Left renal cortex interstitium (tissue), 4 donors: ENCODE measurements around the gene SERP2. TPM values are rescaled to one million over a fixed set of nuclear protein-coding genes. Genes with fewer than 3 reads are reported as not detected.

Source experiments
- DNase-seq, 4 donors: peaks; one replicate each; pipeline ENCODE4 v3.0.0-alpha.2; 2013; ENCODE audit warnings: low read depth in 4 of 4, low spot score in 2 of 4, missing footprints in 1 of 4
- polyA plus RNA-seq, 4 donors: library from polyadenylated mRNA; unstranded; fragments of 120-200 nt; gene quantifications; one replicate each; pipeline ENCODE4 v1.2.1, GENCODE V29; 2013; ENCODE audit not compliant: insufficient read length in 4 of 4

SERP2 gene
- polyA plus RNA-seq, 4 donors = 9.6 to 13.3 (median 11.6) TPM

- no peak for DNase-seq
Observed at GRCh38 chr13:44407891-44408290, 34.3 kb downstream of the SERP2 start.

DNA sequence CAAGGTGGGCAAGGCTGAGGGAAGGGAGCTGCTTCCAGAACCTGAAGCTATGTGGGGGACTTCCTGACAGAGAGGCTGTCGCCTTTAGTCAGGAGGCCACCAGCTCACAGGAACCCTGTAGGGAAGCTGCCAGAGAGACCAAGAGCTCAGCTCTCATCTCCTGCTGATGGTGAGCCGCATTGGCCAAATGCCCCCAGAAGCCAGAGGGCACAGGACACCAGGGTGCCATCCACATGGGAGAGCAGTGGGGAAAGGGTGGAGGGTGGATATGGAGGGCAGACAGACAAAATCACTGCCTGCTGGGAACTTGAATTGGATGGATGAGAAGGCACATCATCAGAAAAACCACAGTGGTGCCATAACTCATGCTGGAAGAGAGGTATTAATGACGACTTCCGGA, 36.0 kb downstream of the SERP2 start:
- no peak for DNase-seq

DNA sequence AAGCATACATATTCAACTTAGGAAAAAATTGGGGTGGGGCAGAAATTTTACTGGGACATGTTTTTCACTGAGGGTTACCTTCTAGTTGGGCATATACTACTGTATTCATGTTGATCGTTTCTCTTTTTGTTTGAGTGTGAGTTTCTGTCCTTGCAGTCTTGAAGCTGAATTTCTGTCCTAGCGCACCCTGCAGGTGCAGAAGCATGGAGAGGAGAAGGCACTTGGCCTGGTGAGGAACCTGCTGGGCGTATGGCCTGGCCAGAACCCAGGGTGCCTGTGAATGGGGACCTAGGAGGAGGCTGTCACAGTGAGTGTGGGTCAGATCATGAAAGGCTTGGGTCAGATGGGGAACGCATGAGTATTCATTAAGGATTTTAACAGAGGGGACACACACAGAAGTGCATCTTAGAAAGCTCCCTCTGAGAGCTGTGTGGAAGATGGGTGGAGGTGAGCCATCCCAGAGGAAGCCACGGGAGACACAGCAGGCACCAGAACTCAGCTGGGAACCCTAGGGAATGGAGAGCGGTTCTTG, 36.8 kb downstream of the SERP2 start:
- DNase-seq = no peak

DNA sequence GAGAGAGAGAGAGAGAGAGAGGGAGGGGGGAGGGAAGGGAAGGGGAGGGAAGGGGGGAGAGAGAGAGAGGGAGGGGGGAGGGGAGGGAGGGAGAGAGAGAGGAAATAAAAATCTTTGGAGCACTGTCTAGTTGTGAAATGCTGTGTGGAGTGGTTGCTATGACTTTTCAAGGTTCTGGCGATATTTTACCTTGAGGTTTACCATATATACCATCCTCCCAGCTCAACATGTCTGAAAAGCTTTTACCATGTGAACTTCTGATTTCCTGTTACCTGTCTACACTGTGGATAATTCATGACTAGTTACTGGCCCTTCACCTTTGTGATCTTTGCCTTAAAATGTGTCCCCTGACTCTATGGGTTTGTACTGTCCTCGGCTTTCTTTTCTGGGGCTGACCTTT, 38.2 kb downstream of the SERP2 start:
- DNase-seq = no peak

- no peak for DNase-seq
Observed at GRCh38 chr13:44412346-44412935, 38.8 kb downstream of the SERP2 start.

DNA sequence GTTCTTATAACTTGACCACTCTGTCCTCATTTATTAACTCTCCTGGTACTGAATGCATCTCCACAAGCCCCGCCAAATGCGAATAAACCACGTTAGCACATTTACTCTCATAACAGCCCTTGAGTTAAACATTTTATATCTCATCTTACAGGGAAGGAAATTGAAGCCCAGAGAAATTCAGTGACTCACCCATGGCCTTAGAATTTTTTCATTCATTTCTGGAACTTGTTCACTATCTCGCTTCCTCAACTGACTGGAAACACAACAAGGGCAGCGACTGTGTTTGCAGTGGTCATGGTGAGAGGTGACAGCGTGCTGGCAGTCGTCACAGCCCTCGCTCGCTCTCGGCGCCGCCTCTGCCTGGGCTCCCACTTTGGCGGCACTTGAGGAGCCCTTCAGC, 39.5 kb downstream of the SERP2 start:
- no peak for DNase-seq

DNA sequence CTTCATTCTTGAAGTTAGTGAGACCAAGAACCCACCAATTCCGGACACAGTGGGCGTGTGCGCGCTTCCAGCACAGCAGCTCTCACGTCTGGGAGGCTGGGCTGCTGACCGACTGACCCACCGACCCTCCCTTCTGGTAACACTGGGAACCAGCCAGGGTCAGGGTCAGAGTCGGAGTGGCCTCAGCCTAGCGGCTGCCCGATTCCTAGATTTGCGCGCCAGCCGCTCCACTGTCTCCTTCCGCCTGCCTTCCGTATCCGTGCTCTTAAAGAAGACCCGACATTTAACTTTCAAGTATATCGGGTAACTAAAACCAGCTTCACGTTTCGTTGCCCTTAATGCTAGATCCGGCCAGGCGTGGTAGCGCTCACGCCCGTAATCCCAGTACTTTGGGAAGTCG, 41.1 kb downstream of the SERP2 start:
- no peak for DNase-seq

DNA sequence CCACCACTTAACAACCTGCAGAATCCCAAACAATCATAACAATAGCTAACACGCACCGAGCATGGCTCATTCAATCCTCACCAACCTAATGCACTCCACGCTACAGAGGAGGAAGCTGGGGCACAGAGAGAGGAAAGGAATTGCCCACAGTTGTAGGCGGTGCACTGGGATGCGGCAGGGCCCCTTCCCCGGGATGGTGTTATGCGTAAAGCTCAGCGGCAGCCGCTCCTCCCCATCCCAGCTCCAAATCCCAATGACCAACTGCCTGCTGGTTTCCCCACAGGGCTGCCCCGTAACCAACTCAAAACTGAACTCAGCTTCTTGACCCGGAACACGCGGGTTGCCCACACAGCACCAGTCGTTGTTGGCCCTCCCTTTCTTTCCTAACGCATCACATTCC, 42.2 kb downstream of the SERP2 start:
- no peak for DNase-seq

DNA sequence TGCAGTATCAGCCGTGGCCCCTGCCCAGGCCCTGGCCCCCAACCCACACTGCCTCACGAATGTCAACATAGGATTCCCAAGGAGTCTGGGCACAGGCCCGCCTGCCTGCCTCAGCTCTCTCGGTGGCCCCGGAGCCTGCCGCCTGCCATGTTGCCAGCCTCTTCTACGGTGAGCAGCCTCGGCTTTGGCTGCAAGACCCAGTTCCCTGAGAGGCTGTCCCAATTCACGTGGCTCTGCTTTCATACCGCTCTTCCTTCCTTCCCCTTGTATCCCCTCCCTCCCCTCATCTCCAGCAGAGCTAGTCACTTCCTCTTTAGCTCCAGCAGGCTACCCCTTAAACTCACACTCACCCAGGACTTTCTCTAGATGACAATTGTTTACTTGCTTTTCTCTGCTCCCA, 42.7 kb downstream of the SERP2 start:
- no peak for DNase-seq

DNA sequence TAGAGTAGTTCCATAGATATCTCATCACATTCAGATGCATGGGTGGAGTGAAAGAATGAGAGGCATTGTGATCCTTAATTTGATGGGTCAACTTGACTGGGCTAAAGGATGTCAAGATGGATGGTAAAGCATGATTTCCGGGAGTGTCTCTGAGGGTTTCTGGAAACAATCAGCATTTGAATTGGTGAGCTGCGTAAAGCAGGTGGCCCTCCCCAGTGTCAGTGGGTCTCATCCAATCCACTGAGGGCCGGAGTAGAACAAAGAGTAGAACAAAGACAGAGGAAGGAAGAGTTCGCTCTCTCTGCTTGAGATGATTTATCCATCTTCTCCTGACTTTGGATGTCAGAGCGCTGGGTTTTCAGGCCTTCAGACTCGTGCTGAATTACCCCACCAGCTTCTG, 43.1 kb downstream of the SERP2 start:
- DNase-seq = no peak

GRCh38 chr13:44417446-44417845, 43.8 kb downstream of the SERP2 start:
- no peak for DNase-seq

DNA sequence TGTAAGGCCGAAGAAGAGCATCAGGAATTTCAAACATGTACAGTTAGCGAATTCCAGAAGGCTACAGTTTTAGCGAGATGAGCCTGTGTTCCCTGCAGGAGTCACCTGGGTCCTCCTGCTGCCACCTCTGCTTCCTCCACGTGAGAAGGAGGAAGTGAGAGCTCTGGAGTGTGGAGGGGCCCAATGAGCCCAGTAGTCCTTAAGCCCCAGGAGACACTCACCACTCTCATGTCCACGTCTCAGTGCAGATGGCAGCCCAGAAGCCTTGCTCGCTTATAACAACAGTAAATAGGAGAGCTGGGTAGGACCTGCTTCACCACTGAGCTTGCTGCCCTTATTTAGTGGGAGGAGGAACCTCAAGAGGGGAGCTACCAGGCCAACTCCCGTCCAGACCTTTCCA, 44.3 kb downstream of the SERP2 start:
- DNase-seq = no peak

DNA sequence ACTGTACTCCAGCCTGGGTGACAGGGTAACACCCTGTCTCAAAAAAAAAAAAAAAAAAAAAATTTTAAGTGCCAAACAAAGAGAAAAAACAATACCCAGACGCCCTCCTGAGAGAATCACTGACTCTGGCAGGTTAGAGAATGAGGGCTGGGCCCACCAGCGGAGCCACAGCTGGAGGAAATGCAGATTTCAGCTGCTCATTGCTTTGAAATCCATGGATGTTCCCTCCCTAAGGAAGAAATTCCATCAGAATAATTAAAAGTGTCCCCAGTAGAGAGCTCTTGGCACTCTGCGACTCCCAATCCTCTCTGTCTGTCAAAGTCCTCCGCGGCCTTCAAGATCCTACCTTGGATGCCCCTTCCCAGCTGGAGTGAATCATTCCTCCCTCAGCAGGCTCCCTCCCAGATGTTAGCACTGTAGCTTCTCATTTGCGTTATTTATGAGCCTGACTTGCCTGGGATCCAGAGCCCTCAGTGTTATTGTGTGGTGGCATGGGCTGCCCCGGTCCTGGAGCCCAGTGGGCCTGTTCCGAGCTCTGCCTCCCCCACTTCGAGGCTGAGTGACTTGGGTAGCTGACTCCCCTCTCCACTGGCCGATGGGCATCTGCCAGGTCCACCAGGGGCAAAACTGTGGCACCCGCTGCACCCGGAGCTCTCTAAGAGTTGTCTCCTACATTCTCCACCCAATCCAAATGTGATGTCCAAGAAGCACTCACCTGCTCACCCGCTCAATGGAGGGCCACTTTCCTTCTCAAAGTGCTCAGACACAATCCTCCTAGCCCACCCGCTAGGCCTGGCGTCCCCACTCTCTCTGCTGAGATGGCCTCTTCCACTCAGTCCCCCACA, 47.0 kb downstream of the SERP2 start:
- DNase-seq = no peak

DNA sequence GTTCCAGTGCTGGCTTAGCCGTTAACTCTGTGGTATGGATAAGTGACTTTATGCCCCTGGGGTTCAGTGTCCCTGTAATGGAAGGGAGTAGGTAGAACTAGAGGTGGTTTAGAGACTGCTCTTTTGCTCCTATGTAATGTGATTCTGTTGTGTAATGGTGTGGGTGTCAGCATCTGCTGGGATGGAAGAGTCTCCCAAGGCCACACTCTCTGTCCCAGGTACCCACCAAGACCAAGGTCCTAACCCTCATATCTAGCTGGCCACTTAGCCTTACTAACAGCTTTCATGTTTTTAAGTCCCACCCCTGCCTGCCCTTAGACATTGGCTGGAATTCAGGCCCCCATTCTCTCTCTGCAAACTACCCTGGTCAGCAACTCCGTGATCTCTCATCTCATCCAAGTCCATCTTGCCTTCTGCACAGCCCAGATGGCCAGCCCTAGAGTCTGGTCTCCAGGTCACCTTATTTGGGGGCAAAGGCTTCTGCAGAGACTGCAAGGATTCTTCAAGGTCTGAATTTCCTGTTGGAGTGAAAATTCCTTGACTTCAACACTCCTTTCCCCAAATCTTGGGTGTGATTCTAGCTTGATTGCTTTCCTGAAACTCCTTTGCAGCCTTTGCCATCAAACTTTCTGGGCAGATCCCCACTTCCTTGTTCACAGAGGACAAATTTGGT, 48.4 kb downstream of the SERP2 start:
- no peak for DNase-seq

DNA sequence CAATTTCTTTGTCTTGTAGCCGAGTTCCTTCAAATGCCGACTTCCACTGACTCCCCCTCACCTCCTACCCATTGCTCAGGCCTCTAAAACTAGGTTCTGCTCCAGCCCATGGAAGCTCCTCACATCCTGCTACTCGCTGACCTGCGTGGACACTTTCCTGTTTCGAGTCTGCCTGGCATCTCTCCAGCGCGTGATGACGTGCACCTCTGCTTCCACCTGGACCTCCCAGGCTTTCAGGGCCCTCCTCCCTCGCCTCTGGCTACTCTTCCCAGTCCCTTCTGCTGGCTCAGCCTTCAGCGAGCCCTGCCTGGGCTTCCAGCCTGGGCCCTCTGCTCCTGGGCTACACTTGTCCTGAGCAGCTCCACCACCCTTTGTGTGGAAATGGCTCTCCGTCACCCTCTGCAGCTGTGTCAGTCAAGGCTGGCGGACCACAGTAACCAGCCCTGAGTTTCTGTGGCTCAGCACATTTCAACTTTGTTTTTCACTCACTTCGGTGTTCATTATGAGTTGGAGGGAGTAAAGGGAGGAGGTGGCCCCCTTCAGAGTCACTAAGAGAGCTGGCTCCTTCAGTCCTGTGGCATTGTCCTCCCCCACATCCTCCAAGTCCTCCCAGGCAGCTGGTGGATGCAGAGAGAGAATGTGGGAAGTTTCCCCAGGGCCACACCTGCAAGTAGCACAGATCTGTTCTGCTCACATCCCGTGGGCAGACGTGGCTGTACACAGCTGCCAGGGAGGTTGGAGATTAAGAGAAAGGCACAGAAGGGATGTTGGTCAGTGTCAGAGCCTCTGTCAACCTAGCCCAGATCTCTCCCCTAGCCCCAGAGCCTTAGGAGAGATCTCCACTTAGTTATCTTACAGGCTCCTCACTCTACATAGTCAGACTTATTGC, 49.4 kb downstream of the SERP2 start:
- DNase-seq = no peak

- DNase-seq = no peak
Observed at GRCh38 chr13:44423824-44424223, 50.2 kb downstream of the SERP2 start.

DNA sequence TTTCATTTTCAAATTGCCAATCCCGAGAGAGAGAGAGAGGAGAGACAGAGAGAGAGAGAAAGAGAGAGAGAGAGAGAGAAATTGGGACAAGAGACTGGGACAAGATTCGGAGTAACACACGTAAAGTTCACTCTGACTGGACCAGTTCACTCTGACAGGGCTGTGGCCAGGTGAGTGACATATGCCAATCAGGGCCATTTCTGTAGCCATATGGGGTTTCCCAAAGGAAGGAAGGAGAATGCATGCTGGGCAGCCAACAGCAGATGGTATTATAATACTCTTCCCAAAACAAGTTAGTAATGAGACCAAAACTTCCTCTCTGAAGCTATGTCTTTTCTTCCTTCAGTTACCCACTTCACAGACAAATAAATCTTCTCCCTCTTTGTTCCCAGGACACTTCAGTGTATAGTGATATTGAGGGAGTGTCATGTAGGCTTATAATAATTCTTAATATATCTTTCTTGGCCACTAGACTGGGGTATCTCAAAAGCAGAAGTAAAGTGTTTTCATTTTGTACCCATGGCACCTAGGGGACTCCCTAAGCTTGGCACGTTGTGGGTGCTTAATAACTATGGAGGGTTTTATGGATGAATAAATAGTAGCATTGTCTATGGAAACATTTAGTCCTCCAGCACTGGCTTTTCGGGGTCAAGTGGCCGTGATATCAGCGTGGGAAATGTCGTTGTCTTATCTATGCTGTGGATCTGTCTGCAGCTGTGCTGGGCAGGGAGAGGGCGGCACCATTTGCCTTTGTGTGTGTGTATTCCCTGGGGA, 51.6 kb downstream of the SERP2 start:
- DNase-seq = no peak

DNA sequence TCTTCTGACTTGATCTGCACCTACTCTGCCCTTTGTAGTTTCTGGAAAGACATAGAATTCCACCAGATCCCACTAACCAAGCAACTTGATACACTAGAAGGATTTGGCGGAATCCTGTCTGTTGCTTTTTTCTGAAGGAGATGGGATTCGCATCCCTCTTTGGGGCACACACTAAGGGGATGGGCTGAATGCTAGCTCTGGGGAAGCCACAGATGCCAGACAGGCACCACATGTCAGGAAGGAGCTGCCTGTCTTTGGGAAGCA, 52.1 kb downstream of the SERP2 start:
- DNase-seq = no peak

GRCh38 chr13:44426461-44426860, 52.8 kb downstream of the SERP2 start:
- no peak for DNase-seq

DNA sequence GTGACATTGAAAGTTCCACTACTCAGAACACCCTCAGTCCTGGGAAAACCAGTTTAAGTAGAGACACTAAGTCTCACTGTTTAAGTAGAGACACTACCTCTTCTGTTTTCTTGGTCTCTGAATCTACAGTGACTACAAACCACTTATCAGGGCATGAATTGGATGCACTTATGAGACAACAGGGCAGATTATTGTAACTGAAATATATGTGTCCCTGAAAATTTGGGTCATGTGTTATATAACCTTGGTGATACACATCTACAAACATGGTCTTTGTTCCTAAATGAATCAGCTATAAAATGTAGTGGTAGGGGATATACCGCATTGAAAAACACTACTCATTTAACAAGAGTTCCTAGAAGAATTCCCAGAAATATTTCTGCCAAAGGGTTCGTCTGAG, 55.7 kb downstream of the SERP2 start:
- DNase-seq = no peak
